GM19238 (cell line): ENCODE measurements around the gene CDK3.

Experiments
- DNase-seq: peaks from one replicate; pipeline ENCODE4 v3.0.0; 2011; ENCODE audit warnings: low spot score; ENCODE audit not compliant: insufficient read length

Gene CDK3

DNA sequence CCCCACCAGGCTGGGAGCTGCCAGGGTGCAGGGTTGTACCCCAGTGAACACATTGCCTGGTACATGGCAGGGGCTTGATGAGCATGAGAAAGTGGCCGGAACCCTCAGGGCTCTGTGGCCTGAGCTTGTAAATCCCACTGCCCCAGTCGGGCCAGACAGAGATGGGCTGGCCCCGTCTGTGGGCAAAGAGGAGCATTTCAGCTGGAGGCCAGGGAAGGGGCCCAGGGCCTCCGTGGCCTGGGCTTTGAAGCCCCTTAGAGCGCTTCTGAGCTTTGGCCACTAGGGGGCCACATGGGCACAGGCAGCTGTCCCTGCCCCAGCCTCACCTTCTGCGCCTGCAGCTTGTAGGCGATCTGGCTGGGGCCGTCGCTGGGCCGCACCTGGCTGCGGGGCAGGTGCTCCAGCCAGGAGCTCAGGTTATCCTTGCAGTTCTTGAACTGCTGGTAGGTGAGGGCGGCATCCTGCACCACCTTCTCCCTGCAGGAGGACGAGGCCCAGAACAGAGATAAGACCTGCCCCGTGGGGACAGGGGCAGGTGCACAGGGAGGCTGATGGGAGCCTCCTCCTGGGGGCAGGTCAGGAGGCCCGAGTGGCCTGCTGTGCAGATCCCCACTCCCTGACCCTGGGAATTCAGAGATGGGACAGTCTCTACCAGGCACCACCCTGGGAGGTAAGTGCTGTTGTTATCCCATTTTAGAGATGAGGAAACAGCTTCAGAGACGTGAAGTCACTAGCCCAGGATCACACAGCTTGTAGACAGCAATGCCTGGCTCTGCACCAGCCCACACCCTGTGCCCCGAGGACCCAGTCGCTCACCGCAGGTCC is 13.7 kb downstream of the CDK3 start:
- peak; percentile 97 for DNase-seq

DNA sequence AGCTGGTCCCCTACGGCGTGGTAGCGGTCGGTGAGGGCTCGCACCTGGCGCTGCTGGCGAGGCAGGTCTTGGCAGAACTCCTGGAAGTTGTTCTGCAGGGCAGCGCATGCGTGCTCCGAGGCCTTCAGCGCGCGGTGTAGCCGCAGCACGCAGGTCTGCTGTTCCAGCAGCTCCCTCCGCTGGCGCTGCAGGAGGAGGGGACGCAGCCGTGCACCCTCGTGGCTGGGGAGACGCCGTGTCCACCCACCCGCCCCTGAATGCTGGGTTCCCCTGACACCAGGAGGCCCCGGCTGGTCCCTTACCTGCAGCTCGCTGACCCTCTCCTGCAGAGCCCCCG is 14.2 kb downstream of the CDK3 start:
- DNase-seq, result no peak

DNA sequence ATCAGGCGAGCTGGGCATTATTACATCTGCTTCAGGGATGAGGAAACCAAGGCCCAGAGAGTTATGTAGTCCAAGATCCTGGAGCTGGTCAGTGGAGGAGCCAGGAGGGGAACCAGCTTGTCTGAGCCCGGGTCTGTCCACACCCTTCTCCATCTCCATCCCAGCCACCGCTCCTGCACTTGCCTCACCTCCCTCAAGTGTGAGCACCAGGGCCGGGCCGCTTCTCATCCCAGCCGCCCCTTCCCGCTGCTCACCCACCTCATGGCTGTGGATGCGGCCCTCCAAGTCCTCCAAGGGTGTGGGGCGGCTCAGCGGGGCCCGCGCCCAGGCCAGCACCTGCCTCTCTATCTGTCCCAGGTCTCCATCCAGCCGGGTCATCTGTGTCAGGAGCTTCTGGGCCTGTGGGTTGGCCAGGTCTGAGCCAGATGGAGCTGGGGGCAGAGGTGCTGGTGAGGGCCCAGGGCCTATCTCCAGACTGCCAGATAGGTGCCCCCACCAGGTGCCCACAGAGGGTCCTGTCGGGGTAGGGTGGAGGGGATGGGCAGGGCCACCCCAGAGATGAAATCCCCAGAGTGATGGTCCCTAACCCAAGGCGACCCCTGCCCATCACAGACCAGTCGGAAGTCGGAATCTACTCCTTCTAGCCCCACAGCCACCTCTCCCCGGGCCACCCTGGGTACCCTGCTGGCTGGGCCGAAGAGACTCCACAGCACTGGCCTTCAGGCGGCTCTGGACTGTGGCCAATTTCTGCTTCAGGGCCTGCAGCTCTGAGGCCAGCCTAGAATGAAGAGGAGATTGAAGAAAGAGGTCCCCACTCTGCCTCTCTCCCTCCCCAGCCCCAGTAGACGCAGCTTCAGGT is 17.1 kb downstream of the CDK3 start:
- no peak for DNase-seq

DNA sequence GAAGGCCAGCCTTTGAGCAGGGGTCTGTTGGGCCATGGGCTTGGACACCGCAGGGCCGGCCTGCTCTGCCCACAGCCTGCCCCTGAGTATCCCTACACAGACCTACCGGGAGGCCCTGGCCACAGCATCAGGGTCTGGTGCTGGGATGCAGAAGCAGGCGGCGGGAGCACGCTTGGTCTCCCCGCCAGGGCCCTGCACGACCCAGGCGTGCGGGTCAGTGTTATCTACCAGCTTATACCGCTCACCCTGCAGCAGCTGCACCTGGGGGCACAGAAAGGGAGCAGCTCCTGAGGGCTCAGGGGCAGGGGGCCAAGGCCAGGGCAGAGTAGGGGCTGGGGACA is 17.7 kb downstream of the CDK3 start:
- no peak for DNase-seq

DNA sequence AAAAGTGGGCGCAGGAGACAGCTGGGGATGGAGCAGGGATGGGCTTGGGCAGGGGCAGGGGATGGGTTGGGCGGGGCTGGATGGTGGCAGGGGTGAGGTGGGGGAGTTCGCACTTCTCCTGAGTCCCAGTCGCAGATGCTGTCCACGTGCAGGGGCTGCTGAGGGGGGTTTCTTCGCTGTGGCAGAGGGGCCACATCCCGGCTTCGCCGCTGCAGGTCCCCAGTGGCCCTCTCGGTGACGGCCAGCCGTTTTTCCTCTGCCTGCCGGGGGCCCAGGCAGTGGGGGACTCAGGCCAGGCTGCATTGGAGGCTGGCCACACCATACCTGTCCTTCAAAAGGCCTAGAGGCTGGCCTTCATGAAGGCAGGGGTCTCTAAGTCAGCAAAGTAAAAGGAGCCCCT is 18.1 kb downstream of the CDK3 start:
- DNase-seq, result no peak

DNA sequence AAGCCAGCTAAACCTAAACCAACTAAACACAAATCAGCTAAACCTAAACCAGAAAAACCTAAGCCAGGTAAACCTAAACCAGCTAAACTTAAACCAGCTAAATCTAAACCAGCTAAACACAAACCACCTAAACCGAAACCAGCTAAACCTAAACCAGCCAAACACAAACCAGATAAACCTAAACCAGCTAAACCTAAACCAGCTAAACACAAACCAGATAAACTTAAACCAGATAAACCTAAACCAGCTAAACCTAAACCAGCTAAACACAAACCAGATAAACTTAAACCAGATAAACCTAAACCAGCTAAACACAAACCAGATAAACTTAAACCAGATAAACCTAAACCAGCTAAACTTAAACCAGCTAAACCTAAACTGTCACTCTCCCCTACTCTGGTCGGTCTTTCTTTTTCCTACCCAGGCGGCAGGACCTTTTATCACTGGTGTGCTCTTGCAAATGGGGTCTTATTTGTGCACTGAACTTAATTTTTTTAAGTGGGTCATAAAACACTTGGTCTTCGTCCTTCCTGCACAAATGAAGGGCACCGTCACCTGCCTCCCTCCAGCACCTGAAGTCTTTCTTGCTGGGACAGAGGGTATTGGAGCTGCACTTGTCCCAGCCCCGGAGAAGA is 19.3 kb downstream of the CDK3 start:
- DNase-seq, result no peak

DNA sequence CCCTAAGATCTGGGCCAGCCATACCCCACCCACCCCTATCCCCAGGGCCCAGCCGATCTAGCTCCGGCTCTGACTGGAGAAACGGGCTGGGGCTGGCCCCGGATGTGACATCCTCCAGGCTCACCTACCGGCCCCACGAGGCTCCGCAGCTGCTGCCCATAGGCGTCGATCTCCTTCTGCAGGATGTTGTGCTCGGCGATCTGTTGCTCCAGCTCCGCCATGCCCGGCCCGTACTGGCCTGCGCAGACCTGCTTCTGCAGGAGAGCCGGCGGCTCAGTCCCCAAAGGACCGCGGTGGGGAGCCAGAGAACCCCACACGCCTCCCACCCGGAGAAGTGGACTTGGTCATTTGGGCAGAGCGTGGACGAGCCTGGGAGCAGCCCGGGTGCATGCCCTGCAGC is 21.6 kb downstream of the CDK3 start:
- DNase-seq, result no peak

DNA sequence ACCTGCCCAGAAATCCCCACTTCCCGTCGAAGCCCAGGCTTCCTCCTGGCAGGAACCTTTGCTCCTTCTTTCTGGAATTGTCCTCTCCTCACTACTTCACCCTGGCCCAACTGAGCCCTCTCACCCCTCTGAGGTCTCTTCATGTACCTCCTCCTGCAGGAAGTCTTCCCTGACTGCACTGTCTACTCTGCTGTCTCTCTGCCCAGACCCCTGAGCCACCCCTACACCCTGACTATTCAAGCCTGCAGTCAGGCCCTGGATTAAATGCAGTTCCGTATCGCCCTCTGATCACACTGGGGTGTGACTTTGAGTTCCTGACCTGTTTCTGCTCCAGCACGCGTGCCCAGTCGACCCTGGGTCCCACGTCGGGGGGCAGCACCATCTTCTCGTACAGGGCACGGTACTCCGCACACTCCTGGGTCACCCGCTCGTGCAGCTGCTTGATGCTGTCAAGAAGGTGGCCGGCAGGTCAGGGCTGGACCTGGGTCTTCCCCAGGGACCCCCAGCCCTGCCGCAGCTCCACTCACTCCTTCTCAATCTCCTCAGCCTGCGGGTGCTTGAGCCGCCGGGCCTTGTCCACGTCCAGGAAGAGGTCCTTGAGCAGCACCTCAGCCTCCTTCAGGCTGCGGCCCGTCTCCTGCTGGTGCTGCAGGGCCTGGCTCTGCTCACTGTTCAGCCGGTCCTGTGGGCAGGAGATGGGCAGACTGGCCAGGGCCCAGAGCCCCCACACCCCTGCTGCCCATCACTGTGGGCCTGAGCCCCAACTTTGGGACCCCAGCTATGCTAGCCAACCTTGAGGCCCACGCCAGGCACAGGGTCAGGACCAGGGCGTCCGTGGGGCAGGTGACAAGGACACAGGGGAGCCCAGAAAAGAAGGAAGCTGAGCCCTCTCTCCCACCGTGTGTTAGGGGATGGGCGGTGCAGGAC is 22.6 kb downstream of the CDK3 start:
- DNase-seq, result no peak

DNA sequence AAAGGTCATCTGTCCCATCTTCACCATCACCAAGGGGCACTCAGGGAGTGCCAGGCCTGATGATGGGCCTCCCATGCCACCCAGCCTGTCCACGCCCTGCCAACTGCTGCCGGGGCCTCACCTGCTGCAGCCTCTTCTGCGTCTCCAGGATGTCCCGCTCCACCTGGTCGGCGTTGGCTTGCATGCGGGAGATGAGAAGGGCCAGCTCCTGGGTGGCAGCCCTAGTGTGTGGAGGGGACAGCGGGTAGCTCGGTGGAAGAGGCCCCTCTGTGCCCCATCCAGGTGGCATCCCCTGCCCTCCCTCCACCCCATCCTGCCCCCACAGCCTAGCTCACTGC is 23.2 kb downstream of the CDK3 start:
- DNase-seq, result no peak

DNA sequence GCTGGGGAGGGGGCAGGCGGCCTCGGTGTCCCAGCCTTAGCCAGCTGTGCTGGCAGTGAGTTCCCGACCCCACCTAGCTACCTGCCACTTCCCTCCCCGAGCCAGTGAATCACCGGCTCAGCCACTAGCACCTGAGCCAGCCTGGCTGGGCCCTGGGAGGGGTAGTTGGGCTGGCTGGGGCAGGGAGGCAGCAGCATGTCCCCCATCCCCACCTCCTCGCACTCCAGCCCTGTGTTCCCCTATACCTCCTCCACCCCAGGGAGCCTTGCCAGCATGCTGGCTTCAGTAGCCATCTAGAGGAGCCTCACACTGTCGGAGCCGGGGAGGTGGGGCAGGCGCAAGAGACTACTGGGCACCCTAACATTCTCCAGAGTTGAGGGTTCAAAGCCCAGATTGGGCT is 23.7 kb downstream of the CDK3 start:
- DNase-seq, result no peak

DNA sequence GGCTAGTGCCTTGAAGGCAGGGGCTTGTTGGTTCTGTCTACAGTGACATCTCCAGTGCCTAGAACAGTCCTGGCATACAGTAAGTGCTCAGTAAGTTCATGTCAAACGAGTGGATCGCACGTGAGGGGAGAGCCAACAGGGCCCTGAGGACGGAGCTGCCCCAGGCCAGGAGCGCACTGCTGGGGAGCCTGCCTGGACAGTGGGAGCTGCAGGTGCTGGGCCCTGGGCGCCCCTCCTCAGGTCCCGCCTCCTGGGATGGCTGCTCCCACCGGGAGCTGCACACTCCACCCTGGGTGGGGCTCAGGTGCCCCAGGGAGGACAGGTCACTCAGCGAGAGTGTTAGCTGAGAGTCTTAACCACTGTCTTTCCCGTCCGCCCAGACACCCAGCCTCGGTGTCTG is 24.6 kb downstream of the CDK3 start:
- DNase-seq, result no peak

DNA sequence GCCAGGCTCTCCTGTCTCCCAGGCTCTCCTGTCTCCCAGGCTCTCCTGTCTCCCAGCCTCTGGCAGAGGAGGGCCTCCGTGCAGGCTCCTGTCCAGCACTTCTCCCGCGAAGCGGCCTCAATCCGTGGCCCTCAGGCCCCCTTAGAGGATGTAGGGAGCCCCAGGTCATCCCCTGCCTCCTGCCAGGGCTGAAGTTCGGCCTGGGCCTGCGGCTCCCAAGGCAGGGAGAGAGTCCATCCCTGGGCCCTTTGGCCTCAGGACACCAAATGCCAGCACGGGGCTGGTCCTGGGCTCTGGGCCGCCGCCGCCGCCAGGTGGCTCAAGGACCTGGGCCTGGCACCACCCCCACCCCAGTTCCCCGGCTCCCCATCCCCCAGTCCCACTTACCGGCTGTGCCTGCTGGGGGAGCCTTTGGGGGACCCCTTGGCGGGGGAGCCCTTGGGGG is 26.1 kb downstream of the CDK3 start:
- no peak for DNase-seq

DNA sequence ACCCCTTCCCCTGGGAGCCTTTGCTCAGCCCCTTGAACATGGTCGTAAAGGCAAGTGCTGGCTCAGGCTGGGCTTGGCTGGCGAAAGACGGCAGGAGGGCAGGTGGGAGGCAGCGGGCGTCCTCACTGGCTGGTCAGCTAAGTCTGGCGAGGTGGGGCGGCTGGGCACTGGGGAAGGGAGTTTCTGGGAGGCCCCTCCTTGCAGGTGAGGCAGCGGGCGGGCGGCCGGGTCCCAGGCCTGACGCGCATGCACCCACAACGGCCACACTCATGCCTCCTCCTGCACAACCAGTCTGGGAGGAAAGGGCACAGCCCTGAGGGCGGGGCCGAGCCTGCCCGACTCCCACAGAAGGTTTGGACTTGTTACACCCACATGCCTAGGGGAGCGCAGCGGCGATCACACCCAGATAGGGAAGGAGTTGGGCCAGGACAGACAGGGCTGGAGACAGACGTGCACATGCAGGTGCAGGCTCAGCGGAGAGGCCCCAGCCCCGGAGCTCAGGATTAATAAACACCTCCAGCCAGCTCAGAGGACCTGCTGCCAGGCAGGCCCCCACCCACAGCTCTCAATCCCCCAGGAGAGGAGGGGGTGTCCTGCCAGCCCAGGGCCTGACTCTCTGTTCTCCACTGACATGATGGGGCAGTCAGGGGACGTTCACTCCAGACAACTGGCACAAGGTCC is 26.6 kb downstream of the CDK3 start, which contains the start of gene EVPL:
Gene EVPL, minus strand, starts transcription at position 148 of the 681 bp plus-strand sequence. Its CDS starts 108 bp downstream, at position 40.
- no peak for DNase-seq

DNA sequence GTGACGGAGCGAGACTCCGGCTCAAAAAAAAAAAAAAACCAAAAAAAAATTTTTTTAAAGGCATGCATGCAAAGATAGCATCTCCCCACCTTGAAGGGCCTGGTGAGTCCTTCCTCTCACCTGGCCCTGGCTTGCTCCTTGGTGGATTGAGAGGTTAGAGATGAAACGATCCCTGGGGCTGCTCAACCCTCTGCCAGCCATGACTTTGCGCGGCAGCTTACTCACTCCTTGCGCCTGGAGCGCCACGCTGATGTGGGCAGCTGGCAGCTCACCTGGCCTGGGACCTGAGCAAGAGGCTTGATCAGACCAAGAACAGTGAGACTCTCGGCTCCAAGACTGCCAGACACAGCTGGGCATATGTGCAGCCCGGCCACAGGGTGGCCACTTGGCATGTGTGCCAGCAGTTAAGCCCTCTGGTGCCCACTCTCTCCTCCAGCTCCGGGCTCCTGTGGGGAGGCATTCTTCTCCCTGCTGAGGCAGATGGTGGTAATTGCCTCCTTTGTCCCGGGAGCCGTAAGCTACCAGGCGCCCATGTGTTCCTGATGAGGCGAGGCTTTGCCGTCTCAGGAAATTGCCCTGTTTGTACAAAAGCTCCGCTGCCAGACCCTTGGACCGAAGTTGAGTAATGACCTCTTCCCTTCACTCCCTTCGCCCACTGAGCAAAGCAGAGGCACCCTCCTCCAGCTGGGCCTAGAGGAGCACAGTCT is 31.6 kb downstream of the CDK3 start:
- DNase-seq, result no peak

DNA sequence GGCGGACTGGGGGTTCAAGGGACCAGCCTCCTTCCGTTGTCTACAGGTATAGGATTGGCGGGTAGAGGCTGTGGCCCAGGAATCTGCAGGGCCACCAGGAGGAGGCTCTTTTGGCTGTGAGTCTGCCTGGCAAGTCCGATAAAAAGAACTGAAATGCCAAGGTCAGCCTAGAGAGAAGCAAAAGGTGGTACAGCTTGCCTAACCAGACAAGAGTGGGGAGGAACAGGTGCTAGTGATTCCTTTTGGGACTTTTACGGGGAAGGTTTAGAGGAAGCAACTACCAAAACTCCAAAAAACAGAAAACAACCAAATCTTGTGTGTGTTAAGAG is 32.1 kb downstream of the CDK3 start:
- DNase-seq, result no peak

DNA sequence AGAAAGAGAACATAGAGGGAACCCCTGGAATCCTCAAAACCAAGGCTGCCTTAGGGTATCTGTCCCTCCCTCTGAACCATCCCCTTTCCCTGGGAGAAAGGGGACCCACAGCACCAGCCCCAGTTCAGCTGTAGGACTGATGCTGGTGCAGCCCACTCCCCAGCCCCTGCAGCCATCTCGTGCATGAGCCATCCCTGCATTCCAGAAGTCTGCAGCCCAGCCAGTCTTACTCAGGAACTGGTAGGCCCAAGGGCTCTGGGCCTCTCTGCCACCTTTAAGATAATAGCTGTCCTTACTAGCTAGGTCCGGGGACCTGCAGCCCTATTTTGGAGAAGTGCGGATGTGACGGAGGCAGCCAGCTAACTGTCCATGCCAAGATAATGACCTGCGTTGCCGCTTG is 32.5 kb downstream of the CDK3 start:
- no peak for DNase-seq

DNA sequence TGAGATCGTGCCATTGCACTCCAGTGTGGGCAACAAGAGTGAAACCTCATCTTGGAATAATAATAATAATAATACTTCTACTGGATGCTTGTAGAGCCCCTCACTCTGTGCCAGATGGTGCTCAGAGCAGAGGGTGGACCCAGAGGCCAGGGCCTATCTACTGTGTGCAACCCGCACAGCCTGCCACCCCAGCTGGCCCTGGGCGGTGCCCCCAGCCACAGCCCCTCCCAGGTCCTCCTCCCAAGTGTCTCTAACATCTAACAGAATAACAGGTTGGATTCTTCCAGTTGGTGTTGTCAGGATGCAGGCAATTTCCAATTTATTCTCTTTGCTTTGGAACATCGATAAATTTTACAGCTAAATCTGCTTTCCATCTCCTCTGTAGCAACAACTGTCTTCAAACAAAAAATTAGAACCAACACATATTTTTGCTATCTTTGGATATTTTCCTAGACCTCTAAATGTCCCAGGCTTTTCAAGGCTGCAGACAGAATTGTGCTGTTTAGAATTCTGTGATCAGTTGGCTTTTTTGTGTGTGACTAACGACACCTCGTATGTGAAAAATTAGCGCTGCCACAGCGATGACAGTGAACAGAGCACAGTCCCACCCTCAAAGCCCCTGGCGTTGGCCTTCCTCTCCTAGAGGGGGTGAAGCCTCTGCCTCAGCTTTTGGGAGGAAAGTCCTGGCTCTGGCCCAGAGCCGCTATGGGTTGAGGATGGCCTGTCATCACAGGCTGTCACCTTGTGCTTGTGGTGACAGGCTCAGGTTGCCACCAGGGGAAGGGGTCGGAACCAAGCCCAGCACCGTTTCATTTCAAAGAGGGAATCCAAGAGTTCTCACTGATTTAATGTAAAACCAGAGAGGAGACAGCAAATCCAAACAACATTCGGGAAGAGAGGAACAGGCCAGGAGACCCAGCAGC is 34.0 kb downstream of the CDK3 start:
- DNase-seq, result no peak

DNA sequence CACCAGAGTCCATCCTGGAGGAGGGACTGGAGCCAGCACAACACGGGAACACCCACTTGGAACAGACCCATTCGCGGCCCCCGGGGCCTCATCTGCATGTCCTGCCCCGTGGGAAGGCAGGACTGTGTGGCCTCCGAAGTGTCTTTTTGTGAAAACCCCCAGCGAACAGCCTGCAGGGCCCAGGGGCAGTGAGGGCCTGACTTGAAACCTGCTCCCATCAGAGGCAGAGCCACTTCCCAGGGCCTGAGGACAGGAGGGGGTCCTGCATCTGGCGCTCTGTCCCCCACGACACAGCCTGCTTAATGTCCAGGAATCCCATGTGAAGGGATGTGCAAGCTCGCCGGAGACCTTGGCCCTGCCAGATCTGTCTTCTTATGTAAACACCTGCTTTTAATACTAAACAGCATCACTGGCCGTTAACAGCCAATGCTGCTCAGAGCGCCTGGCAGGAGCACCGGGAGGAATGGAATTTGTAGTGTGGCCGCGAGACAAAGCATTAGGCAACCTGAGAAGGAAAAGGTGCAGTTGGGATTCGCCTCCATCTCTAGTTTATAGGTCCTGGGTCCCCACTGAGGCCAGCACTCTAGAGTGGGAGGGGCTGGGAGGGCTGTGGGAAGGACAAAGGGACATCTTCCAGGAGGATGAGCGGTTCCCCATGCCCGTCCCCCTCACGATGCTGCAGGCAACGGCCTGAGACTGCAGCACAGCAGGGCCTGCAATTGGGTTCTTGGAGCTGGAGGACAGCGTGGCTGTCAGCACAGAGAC is 36.0 kb downstream of the CDK3 start:
- no peak for DNase-seq
